RWPE2 (cell line): ENCODE measurements around the gene CCDC54.

Source experiments
- ATAC-seq: fragments of 200-7000 bp; cut with Tn5 transposase; 3 replicates; pipeline ENCODE4 v1.9.1; 2021; ENCODE audit warnings: low read depth
- DNase-seq: peaks from one replicate; pipeline ENCODE4 v3.0.0-alpha.2; 2020; ENCODE audit warnings: low spot score
- H3K27ac ChIP-seq: fragments of 450-650 bp; 2 replicates; pipeline ENCODE4 v1.5.1; 2017; ENCODE audit warnings: mild to moderate bottlenecking; ENCODE audit not compliant: poor library complexity, severe bottlenecking
- H3K27me3 ChIP-seq: fragments of 250-450 bp; sonication (Bioruptor Pico); 2 replicates; pipeline ENCODE4 v1.5.1; 2021; ENCODE audit warnings: mild to moderate bottlenecking, moderate library complexity; ENCODE audit not compliant: insufficient read depth, poor library complexity, severe bottlenecking
- H3K36me3 ChIP-seq: fragments of 250-450 bp; sonication (Bioruptor Pico); 2 replicates; pipeline ENCODE4 v1.5.1; 2020; ENCODE audit warnings: low read depth, mild to moderate bottlenecking, moderate library complexity
- H3K4me1 ChIP-seq: fragments of 250-450 bp; sonication (Bioruptor Pico); 2 replicates; pipeline ENCODE4 v1.5.1; 2021; ENCODE audit warnings: mild to moderate bottlenecking, moderate library complexity; ENCODE audit not compliant: insufficient read depth, poor library complexity, severe bottlenecking
- H3K4me3 ChIP-seq: fragments of 250-450 bp; sonication (Bioruptor Pico); 2 replicates; pipeline ENCODE4 v1.5.1; 2021; ENCODE audit warnings: mild to moderate bottlenecking, moderate library complexity; ENCODE audit not compliant: severe bottlenecking
- H3K9me3 ChIP-seq: fragments of 250-450 bp; sonication (Bioruptor Pico); 2 replicates; pipeline ENCODE4 v1.5.1; 2021; ENCODE audit warnings: mild to moderate bottlenecking, moderate library complexity; ENCODE audit not compliant: severe bottlenecking
- TF ChIP-seq, protein P1 (sequence below): fragments of 450-650 bp; IDR thresholded peaks from one replicate; pipeline ENCODE4 v1.5.1; 2017; ENCODE audit warnings: mild to moderate bottlenecking, moderate library complexity; ENCODE audit not compliant: poor library complexity, severe bottlenecking

Gene CCDC54

DNA sequence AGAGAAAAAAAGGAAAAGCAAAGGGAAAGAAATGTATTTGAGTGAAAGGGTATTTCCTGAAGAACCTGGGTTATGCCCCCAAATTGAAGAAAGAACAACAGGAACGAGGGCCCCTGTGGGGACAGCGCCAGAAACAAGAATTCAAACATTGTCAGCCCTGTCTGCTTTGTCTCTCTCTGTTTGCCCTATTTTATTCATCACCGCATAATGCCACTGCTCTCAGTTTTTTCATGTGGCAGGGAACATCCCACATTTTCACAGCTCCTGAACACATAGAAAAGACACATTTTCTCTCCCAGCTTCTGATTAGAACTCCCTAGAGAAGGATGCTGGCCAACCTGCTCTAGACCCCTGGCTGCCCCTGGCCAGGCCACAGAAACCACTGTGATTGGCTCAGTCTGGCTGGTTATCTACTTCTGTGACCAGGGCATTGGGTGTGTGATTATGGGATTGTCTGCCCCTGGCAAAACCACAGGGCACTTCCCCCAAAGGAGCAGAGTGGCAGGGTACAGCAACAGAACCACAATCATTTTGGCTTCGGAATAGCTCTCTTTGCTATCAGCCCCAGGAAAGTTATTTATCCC is 31.3 kb upstream of the CCDC54 start:
- H3K27ac ChIP-seq, result no peak overlapping the region
- H3K9me3 ChIP-seq, result no peaks in the 10 kb centered on the region
- peaks cover 3% of the 10 kb centered on the region for H3K4me1 ChIP-seq
- no peaks in the 10 kb centered on the region for H3K36me3 ChIP-seq
- ATAC-seq (no peak), DNase-seq (no peak)
- H3K27me3 ChIP-seq, result no peaks in the 10 kb centered on the region
- no peak overlapping the region for H3K4me3 ChIP-seq
- TF ChIP-seq, protein P1, sequence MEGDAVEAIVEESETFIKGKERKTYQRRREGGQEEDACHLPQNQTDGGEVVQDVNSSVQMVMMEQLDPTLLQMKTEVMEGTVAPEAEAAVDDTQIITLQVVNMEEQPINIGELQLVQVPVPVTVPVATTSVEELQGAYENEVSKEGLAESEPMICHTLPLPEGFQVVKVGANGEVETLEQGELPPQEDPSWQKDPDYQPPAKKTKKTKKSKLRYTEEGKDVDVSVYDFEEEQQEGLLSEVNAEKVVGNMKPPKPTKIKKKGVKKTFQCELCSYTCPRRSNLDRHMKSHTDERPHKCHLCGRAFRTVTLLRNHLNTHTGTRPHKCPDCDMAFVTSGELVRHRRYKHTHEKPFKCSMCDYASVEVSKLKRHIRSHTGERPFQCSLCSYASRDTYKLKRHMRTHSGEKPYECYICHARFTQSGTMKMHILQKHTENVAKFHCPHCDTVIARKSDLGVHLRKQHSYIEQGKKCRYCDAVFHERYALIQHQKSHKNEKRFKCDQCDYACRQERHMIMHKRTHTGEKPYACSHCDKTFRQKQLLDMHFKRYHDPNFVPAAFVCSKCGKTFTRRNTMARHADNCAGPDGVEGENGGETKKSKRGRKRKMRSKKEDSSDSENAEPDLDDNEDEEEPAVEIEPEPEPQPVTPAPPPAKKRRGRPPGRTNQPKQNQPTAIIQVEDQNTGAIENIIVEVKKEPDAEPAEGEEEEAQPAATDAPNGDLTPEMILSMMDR, result no peak

DNA sequence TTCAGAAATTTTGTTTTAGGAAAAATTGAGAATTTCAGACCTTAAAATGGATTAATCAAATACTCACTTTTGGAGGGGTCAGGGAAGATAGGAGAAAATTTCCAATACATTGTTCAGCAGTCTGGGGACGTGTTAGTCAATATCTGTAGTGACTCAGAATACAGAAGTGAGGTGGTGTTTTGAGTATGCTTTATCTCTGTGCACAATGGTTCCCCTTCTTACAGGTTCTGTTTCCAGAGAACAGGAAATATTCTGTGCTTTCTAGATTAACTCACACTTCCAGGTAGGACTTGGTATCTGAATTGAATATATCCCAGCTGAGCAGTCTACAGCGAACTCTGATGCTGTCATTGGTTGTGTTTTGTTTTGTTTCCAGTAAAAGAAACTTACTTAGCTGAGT is 30.7 kb upstream of the CCDC54 start:
- H3K4me1 ChIP-seq, result peaks cover 3% of the 10 kb centered on the region
- TF ChIP-seq, protein P1, result no peak
- no peak overlapping the region for H3K4me3 ChIP-seq
- ATAC-seq (peak; percentile 51; the same call in 2 of the 3 replicates), DNase-seq (no peak)
- H3K27me3 ChIP-seq, result no peaks in the 10 kb centered on the region
- no peaks in the 10 kb centered on the region for H3K36me3 ChIP-seq
- H3K9me3 ChIP-seq, result no peaks in the 10 kb centered on the region
- no peak overlapping the region for H3K27ac ChIP-seq

DNA sequence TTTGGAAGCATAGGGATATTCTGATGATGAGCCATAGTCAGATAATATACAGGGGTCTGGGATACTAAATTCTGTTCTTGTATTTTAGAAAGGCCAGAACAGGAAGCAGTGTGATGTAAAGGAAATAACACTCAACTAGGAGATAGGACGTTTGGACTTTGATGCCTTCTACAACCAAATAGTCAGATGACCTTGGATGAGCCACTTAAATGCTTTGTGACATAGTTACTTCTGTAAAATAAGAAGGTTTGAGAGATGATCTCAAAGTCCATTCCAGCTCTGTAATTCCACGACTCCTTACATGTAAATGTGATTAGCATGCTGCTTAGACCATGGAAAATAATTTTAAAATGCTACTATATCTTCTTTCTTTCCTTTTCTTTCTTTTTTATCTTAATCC is 29.5 kb upstream of the CCDC54 start:
- no peak overlapping the region for H3K27ac ChIP-seq
- H3K27me3 ChIP-seq, result no peaks in the 10 kb centered on the region
- H3K4me1 ChIP-seq, result peaks cover 3% of the 10 kb centered on the region
- no peaks in the 10 kb centered on the region for H3K36me3 ChIP-seq
- DNase-seq, result no peak
- H3K9me3 ChIP-seq, result no peaks in the 10 kb centered on the region
- TF ChIP-seq, protein P1, result no peak
- ATAC-seq, result no peak
- H3K4me3 ChIP-seq, result no peak overlapping the region

DNA sequence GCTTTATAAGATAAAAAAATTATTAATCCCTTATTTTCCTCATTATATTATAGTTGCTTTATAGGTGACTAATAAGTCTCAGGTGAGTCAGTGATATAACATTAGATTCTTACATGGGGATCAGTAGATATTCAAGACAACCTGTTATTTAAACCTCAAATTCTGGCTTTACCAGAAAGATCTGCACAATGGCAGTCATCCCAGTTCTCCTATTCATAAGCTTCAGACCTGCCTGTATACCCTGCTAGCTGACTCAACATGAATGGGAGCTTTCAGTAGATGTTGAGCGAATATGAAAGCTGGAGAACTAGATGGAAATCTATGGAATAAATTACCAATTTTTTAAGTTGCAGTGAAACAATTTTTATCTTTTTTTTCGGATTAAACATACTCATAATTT is 20.5 kb upstream of the CCDC54 start:
- no peaks in the 10 kb centered on the region for H3K36me3 ChIP-seq
- H3K27me3 ChIP-seq, result no peaks in the 10 kb centered on the region
- TF ChIP-seq, protein P1, result no peak
- H3K27ac ChIP-seq, result no peak overlapping the region
- no peak for ATAC-seq
- peaks cover 3% of the 10 kb centered on the region for H3K4me1 ChIP-seq
- no peaks in the 10 kb centered on the region for H3K9me3 ChIP-seq
- no peak overlapping the region for H3K4me3 ChIP-seq
- no peak for DNase-seq

DNA sequence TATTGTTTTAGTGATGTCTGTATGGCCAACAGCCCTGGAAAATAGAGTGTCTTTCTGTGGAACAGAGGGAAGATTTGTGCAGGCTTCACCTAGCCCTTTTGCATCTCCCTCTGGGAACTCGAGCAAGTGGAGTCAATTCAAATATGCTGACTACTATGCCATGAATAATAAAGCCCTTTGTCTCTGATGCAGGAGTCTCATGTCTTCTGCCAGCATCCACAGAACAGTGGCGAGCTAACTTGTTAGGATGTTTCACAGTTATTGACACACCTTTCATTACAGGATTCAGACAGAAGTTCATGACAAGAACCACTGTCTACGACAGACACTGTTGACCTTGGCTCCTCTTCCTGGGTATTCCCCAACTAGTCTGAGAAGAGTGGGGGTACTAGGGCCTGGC is 15.6 kb upstream of the CCDC54 start:
- no peak for DNase-seq
- no peaks in the 10 kb centered on the region for H3K9me3 ChIP-seq
- no peaks in the 10 kb centered on the region for H3K27me3 ChIP-seq
- TF ChIP-seq, protein P1, result no peak
- H3K36me3 ChIP-seq, result no peaks in the 10 kb centered on the region
- H3K4me1 ChIP-seq, result peaks cover 8% of the 10 kb centered on the region
- H3K4me3 ChIP-seq, result no peak overlapping the region
- H3K27ac ChIP-seq, result no peak overlapping the region
- ATAC-seq, result no peak
